ENCODE data around the gene IGLL5.
"Not testable (repeated sequence)": the region's sequence is repeated elsewhere in the genome, so short reads cannot be mapped to it uniquely, and the experiment has no call there.

The IGLL5 gene

GRCh38 chr22:22884888-22885840 is 2.5 kb upstream of the IGLL5 start:
- no peak for DNase-seq

- no peak for DNase-seq
Measured at GRCh38 chr22:22886546-22886945, 1.1 kb upstream of the IGLL5 start.

DNA sequence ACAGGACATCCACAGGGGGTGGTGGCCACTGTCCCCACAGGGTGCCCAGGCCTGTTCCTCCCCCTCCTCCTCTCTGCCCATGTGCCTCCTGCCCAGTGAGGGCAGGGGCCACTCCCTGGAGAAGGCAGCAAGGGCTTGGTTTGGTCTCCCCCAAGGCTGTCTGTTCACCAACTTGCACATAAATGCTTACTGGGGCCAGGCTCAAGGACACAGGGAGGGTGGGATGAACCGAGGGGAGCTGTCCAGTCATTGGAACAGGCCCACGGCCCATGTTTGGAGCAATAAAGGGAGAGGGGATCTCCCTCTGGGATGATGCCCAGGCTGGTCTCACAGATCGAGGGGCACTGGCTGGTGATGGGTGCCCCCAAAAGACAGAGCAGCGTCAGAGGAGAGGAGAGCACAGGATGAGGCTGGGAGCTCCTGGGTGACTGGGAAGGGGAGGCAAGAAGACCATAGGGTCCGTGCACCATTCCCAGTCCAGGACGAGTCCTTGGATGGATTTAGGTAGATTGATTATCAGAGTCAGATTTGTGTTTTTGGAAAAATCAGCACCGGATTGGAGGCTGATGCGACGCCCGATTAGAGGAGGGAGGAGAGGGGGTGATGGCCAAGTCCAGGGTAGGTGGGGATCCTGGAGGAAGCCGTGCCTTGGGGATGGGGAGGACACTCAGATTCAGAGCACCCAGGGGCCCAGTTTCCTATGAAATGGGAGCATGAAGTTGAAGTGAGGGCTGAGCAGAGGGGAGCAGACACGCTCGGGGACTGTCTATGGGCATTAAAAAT is 1.1 kb downstream of the IGLL5 start:
- no peak for DNase-seq

GRCh38 chr22:22890085-22890484 is 2.5 kb downstream of the IGLL5 start:
- no peak for DNase-seq

DNA sequence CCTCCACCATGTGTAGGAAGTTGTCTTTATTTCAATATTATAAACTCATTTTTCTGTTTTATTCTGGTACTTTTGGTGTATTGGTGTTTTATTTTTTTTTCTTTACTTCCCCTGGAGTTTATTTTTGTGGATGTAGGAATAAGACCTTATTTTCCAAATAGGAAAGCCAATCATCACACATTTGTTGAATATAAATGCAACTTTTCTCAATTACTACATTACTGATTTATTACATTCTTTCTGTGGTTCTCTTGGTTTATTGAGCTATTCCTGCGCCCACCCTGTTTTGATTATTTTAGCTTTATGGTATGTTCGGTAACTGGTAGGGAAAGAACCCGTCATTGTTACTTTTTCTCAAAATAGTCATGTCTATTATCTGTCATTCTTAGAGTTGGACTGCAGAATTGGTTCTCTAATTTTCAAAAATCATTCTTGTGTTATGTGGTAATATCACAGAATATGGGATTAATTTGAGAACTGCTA is 3.6 kb downstream of the IGLL5 start:
- DNase-seq = no peak

GRCh38 chr22:22892096-22893052 is 4.8 kb downstream of the IGLL5 start:
- DNase-seq = no peak

GRCh38 chr22:22893077-22893805 is 5.6 kb downstream of the IGLL5 start:
- no peak for DNase-seq

DNA sequence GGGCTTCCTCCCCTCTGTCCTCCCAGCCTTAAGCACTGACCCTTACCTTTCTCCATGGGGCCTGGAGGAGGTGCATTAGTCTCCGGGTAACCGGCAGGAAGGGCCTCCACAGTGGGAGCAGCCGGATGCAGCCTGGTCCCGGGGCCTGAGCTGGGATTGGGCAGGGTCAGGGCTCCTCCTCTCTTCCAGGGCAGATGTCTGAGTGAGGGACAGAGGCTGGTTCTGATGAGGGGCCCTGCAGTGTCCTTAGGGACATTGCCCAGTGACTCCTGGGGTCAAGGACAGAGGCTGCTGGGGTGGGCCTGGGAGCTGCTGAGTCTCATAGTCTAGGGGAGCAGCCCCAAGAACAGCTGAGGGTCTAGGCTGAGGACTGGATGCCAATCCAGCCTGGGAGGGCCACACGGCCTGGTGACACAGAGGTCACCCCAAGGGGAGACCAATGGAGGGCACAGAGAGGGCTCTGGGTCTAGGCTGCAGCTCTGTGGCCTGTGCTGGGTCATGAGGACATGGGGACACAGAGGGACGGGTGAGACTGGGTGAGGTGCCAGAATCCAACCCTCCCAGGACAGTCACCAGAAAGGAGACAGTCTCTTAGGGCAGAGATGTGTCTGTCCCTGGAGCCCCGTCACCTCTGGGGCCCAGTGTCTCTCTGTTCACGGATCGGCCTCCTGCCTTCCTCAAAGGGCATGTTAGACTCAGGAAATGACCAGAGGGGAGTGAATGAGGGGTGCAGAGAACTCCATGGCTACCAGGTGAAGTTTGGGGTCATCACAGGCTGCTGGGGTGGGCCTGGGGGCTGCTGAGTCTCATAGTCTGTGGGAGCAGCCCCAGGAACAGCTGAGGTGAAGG is 6.5 kb downstream of the IGLL5 start:
- no peak for DNase-seq

DNA sequence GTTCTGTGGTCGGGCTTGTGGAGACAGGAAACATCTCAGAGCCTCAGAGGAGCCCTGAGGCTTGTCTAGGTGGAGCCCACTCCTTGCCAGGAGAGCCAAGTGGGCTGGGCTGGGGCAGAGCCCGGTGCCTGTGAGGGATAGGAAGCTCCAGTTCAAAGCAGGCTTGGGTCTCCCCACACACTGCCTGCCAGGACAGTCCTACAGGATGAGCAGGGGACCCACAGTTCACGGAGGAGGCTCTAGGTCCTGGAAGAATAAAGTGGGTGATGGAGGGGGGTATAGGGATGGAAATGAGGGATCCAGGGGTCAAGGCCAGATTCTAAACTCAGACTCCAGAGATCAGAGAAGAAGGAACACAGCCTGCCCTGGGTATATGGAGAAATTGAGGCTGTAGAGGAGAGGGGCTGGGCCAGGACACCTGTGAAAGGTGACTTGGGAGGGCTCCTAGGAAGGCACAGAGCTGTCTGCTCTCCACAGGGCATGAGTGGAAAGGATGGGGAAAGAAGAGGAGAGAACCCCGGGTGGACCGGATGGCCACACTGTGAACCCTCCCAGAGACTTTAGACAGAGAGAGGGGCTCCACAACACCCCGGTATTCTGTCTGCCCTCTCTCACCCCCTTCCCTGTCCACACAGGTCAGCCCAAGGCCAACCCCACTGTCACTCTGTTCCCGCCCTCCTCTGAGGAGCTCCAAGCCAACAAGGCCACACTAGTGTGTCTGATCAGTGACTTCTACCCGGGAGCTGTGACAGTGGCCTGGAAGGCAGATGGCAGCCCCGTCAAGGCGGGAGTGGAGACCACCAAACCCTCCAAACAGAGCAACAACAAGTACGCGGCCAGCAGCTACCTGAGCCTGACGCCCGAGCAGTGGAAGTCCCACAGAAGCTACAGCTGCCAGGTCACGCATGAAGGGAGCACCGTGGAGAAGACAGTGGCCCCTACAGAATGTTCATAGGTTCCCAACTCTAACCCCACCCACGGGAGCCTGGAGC is 7.4 kb downstream of the IGLL5 start:
- no peak for DNase-seq

DNA sequence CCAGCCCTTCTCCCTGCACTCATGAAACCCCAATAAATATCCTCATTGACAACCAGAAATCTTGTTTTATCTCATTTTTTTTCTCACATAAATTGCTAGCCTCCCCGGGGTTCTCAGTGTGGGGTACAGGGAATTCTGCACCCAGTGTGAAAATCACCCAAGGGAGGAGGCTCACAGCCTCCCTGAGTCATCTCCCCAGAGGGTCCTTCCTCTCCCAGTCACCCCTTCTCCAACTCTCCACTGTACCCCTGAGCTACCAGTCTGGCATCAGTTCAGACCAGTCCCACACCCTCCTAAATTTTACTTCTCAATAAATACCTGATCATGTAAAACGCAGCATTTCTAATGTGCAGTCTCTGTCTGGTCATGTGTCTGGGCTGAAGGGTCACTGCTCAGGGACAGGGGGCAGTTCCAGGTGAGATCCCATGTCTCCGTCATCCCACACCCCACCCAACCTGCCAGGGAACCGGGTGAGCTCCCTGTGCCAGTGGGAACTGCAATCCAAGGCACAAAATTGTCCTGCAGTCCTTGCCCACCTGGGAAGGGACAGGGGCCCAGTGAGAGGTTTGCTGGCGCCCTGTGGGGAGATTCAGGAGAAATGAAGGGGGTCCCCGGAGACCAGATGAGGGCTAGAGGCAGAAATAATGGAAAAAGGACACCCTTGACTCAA is 8.3 kb downstream of the IGLL5 start:
- no peak for DNase-seq

DNA sequence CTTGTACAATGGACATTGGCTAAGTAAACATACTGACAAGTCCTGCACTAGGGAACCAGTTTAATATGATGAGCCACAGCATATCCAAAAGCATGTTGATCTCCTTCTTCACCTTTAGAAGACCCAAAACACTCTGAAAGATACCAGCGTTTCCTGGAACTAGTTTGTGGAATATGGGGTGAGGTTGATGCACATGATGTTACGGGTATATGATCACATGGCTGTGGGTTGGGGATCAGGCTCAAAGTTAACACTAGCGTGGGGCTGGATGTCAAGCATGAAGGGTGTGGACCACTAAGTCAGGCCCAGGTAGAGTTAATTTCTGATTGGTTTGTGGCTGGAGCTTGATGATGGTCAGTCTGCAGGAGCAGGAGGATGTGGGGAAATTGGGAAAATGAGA is 9.0 kb downstream of the IGLL5 start:
- no peak for DNase-seq

DNA sequence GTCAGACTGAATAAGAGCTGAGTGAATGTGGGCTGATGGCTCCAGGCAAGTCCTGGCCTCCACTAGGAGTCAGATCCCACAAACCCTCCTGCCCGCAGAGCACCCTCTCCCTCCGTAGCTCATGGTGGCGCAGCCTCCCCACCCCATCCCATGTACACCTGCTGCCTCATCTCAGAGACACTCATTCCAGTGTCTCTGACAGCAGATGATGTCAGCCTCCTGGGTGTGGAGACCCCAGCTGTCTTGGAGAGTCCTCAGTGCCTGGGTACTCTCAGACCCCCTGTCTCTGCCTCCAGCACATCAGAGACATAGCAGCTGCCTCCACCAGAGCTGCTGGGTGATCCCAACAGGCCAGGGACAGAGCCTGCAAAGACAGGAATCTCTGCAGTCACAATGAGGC is 9.5 kb downstream of the IGLL5 start:
- DNase-seq = no peak

GRCh38 chr22:22897947-22898346 is 10.3 kb downstream of the IGLL5 start:
- DNase-seq = no peak

DNA sequence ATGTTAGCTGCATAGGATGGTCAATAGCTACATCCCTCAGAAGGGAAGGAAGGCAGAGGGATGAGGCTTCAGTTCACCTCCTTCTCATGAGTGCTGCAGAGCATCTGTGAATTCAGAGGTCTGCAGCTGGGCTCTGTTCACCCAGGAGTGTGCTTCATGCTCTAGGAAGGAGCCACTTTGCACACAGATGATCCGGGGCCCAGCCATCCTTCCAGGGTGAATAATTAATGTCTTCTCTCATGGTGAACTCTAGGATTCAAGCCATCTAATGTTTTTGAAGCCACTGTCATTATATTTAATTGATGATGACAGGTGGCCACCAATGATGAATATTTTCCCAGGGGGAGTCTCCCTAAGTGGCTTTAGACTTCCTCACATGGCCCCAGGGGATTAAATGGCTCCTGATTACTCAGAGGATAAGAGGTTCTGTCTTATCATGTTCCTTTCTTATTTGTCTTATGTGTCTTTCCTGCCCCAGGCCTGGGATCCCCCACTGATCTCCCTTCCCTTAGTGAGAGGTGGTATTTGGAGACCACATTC is 10.9 kb downstream of the IGLL5 start:
- not testable (repeated sequence) for DNase-seq

DNA sequence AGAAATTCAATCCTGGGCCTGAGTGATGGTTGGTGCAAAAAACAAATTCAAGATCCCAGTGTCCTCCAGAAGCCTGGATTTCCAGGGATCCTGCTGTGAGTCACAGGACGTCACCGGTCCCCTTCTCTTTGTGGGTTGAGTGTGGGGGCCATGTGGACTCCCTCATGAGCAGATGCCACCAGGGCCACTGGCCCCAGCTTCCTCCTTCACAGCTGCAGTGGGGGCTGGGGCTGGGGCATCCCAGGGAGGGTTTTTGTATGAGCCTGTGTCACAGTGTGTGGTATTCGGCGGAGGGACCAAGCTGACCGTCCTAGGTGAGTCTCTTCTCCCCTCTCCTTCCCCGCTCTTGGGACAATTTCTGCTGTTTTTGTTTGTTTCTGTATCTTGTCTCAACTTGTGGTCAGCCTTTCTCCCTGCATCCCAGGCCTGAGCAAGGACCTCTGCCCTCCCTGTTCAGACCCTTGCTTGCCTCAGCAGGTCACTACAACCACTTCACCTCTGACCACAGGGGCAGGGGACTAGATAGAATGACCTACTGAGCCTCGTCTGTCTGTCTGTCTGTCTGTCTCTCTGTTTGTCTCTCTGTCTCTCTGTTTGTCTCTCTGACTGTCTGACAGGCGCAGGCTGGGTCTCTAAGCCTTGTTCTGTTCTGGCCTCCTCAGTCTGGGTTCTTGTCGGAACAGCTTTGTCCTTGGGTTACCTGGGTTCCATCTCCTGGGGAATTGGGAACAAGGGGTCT is 11.9 kb downstream of the IGLL5 start:
- DNase-seq = not testable (repeated sequence)

DNA sequence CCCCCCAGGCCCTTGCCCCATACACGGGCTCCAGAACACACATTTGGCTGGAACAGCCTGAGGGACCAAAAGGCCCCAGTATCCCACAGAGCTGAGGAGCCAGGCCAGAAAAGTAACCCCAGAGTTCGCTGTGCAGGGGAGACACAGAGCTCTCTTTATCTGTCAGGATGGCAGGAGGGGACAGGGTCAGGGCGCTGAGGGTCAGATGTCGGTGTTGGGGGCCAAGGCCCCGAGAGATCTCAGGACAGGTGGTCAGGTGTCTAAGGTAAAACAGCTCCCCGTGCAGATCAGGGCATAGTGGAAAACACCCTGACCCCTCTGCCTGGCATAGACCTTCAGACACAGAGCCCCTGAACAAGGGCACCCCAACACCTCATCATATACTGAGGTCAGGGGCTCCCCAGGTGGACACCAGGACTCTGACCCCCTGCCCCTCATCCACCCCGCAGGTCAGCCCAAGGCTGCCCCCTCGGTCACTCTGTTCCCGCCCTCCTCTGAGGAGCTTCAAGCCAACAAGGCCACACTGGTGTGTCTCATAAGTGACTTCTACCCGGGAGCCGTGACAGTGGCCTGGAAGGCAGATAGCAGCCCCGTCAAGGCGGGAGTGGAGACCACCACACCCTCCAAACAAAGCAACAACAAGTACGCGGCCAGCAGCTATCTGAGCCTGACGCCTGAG is 13.1 kb downstream of the IGLL5 start:
- DNase-seq = not testable (repeated sequence)

GRCh38 chr22:22901578-22902218 is 14.1 kb downstream of the IGLL5 start:
- DNase-seq = no peak

Data from NCI-H345 (cell line).